HG03432 (cell line): ENCODE measurements around the gene FAM120A.

Source experiments
- ATAC-seq: cut with Tn5 transposase; IDR thresholded peaks from one replicate; pipeline ENCODE4 v1.9.1; 2021; ENCODE audit warnings: mild to moderate bottlenecking, moderate library complexity; ENCODE audit not compliant: unreplicated experiment

FAM120A gene

GRCh38 chr9:93447655-93448054 lies 3.8 kb upstream of the FAM120A start:
- no peak for ATAC-seq

- peak; percentile 23 for ATAC-seq
These were observed 594 bp downstream of the FAM120A start for GRCh38 chr9:93451849-93452709.

DNA sequence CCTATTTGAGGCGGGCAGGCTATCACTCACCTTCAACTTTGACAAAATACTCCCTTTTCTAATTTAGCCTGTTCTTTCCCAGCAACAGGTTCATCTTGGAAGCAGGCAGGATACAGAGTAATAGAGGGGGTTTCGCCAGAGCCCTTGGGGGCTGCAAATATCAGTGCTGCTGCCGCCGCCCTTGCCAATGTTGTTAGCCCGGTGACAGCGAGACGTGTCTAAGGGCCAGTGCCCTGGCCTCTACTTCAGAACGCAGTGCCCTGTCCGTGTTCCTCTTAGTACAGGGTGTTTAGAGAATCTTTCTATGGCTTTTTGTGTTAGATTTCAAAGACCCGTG lies 1.2 kb downstream of the FAM120A start:
- ATAC-seq = no peak

GRCh38 chr9:93453047-93453914 lies 1.8 kb downstream of the FAM120A start, which contains the start of gene FAM120AOS:
Gene FAM120AOS (minus strand): TSS chr9:93453581. CDS start chr9:93452709, 872 bp downstream.
- peak; percentile 65 for ATAC-seq

- ATAC-seq = no peak
These were observed 4.5 kb downstream of the FAM120A start for GRCh38 chr9:93456022-93456421.

DNA sequence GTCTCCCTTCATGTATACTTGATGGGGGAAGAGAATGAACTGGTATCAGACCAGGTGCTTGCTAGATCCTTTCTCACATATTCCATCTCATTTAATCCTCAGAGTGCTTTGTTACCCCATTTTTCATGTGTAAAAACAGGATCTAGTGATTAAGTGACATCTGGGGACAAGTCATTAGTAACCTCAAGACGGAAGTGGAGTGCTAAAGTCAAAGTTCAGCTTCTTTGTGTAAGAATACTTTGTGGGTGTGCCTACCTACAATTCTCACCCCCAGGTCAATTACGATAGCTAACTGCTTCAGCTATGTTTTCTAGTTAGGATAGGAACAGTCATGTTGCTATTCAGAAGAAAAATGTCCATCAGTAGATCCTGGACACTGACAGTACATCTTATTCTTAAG lies 5.0 kb downstream of the FAM120A start:
- ATAC-seq = no peak

DNA sequence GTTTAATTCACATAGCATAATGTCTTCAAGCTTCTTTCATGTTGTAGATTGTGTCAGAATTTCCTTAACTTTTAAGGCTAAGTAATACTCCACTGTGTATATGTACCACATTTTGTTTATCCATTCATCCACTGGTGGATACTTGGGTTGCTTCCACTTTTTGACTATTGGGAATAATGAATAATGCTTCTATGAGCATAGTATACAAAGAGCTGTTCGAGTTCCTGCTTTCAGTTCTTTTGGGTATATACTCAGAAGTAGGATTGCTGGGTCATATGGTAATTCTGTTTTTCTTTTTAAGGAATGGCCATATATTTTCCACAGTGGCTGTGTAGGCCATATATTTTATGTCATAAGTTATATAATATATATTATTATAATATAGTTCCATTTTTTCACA lies 5.5 kb downstream of the FAM120A start:
- ATAC-seq = no peak

- ATAC-seq = no peak
These were observed 7.2 kb downstream of the FAM120A start for GRCh38 chr9:93458712-93459111.

DNA sequence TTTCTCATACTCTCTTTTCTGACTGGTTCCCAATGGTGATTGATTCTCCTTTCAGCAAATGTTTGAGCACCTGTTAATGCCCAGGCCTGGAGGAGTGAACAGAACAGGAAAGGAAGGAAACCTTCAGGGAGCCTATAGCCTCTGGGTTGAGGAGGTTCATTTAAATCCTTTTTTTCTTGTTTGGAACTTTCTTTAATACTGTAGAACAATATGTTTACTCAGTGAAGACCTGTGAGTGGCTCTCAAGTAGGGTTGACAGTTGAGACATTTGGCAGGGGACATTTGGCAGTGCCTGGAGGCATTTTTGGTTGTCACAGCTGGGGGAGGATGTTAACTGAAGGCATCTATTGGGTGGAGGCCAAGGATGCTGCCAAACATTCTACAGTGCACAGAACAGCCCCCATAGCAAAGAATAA lies 8.0 kb downstream of the FAM120A start:
- no peak for ATAC-seq

DNA sequence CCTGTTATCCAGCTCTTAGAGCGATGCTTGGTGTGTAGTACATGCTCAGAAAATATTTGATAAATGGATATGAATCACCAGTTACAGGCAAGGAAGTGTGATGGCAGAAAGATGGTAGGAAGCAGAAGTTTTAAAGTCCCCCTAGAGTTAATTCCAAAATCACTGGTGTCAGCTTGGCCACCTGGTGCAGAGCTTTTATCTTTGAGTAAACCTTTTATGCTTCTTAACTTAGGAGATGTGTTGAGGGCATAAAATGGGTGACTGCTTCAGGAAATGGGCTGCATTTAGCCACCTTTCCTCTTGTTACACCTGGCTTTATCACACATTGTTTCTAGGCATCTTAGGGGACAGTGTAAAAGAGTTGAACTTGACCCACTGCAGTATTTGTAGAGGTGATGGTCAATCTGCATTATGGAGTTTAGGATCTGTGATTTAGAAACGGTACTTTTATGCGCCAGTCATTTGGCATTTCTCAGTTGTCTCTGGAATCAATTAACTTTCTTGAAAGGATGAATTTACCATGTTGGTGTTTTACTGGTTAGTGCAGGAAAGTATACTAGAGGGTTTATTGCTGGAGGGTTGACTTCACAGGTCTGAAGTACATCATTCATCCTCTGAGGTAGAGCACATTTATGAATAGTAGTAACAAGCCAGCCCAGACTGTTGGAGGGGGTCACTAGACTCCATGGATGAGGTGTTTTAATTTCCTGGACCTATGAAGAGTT lies 9.4 kb downstream of the FAM120A start:
- ATAC-seq = no peak

DNA sequence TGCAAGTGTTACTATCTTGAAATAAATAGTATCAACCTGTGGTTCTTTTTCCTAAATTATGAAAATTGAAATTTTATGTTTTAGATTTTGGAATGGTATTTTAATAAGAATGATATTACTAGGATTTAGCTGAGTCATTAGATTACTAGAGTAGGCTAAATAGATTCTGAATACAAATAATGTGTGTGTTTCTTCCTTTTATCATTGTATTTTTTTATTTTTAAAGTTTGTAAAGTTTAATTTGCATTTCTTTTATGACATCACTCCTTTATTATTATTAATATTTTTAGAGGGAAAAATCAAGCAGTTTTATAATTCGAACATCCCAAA lies 9.9 kb downstream of the FAM120A start:
- no peak for ATAC-seq

- ATAC-seq = no peak
These were observed 10.3 kb downstream of the FAM120A start for GRCh38 chr9:93461821-93462220.

DNA sequence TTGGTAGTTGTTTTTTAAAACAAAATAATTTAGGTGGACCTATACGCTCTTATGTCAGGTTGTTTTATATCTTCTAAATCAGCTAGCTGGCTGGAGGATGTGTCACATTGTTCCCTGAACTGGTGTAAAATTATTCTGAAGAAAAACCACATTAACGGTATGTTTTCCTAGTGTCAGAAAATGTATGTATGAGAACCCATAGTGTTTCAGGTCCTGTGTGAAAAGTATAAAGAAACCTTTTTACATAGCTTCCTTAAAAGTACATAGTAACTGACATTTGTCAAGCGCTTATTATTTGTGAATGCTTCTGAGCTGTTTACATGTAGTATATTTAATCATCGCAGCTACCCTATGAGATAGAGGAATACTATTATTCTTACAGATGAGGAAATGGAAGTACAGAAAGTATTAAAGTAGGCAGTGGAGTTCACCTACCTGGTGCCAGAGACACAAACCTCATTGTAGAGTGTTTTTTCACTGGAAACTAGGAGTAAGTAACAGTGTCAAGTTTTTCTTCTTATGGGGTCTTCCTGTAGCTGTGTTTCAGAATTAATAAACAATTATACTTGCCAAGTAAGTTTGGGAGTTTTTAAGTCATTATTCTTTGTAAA lies 12.3 kb downstream of the FAM120A start:
- no peak for ATAC-seq

- no peak for ATAC-seq
These were observed 12.9 kb downstream of the FAM120A start for GRCh38 chr9:93464395-93464794.

DNA sequence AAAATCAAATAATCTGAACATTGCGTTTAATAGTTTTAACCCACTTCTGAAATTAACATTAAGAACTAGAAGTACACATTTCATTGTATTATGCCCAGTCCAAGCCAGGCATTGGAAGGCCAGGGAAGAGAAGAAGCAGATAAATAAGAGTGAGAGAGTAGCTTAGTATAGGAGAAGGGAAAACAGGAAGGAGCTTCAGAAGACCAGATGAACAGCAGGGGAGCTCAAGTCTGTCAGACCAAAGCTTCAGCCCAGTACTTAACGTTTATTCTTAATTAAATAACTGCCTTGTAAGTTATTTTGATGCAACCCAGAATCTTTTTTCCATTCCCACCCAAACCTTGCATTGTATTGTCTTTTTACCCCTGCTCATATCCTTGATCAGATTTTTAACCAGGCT lies 13.4 kb downstream of the FAM120A start:
- no peak for ATAC-seq

DNA sequence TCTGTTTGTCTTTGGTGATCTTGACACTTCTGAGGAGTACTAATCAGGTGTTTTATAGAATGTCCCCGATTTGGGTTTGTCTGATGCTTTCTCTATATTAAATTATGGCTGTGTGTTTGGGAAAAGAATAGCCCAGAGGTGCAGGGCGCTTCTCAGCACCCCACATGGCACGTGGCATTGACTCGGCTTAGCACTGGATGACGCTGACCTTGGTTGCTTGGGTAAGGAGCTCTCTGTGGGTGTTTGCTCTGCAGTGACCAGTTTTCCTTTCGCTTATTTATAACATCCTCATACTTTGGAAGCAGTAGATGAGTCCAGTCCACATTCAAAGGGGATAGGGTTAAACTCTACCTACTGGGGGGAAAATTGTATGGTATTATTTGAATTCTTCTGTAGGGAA lies 14.4 kb downstream of the FAM120A start:
- no peak for ATAC-seq

GRCh38 chr9:93466416-93467061 lies 15.1 kb downstream of the FAM120A start:
- ATAC-seq = no peak

GRCh38 chr9:93467062-93467416 lies 15.6 kb downstream of the FAM120A start:
- ATAC-seq = no peak

DNA sequence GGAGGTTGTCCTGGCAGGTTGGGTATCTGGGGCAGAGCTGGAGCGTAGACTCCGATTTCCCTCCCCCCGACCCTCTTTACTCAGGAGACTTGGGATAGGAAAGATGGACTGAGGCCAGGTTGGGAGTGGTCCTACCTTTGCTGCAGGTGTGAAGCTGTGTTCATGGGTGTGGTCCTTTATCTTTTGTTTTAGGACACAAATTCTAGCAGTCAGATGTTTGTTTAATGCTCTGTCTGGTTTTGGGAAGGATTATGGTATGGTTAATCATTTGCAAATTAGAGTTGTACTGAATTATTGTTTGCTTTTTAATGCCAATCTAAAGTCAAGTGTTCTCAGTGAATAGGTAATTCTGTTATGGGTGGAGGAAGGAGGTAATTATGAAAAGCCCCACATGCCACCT lies 16.0 kb downstream of the FAM120A start:
- no peak for ATAC-seq

- ATAC-seq = no peak
These were observed 17.4 kb downstream of the FAM120A start for GRCh38 chr9:93468763-93469456.
